ENCODE measurements around the gene BHLHA9.
"Not testable (repeated sequence)": the region's sequence is repeated elsewhere in the genome, so short reads cannot be mapped to it uniquely, and the experiment has no call there.

BHLHA9 gene

GRCh38 chr17:1302761-1303160 is 32.5 kb downstream of the BHLHA9 start:
- no peak for DNase-seq

DNA sequence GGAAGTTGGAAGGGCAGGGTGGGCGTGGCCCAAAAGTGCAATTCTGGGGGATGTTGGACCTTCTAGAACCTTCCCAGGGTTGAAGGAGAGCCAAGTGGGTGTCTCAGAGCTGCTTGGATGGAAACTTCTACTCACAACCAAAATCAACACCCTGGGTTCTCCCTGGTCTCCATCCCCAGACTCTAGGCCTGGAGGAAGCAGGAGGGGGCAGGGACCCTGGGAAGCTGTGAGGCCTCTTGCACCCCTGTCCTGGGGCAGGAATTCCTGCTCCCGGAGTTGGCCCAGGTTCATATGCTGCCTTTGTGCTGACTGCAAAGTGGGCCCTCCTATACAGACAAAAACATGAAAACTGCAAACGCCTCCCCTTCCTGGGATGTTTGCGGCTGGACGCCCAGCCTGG is 34.3 kb downstream of the BHLHA9 start:
- no peak for DNase-seq

DNA sequence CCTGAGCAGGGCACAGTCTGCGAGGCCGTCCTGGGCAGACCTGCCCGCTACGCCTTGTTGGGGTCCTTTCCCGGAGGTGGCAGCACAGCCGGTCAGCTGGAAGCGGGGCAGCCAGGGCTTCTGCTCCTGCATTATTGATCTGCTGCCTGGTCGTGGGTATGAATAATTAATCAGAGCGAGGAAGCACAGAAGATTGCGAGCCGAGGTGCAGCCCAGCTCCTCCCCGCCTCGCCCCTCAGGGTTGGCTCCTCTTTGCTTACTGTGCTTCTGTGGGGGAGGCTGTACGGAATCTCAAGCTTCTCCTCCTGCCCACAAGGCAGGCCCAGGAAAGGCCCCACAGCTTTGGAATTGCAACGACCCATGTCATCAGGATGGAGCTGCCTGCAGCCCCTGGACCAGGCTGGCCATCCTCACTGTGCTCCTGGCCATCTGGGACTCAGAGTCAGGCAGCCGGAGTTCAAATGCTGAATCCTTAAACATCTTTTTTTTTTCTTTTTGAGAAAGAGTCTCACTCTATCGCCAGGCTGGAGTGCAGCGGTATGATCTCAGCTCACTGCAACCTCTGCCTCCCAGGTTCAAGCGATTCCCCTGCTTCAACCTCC is 34.8 kb downstream of the BHLHA9 start:
- DNase-seq, result no peak

DNA sequence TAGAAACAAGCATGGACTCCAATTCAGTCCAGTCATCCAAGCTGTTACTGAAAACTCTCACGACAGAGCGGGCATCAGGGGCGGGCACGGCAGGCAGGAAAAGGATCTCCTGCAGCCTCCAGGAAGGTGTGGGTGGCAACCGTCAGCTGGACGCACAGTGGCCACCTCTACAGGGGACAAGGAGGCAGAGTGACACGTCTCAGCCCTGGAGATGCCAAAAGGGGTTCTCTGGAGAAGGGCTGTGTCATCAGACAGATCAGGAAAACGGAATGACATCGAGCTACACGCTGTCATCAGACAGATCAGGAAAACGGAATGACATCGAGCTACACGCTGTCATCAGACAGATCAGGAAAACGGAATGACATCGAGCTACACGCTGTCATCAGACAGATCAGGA is 37.6 kb downstream of the BHLHA9 start:
- not testable (repeated sequence) for DNase-seq

- no peak for DNase-seq
Measured at GRCh38 chr17:1312261-1312870, 42.1 kb downstream of the BHLHA9 start.

DNA sequence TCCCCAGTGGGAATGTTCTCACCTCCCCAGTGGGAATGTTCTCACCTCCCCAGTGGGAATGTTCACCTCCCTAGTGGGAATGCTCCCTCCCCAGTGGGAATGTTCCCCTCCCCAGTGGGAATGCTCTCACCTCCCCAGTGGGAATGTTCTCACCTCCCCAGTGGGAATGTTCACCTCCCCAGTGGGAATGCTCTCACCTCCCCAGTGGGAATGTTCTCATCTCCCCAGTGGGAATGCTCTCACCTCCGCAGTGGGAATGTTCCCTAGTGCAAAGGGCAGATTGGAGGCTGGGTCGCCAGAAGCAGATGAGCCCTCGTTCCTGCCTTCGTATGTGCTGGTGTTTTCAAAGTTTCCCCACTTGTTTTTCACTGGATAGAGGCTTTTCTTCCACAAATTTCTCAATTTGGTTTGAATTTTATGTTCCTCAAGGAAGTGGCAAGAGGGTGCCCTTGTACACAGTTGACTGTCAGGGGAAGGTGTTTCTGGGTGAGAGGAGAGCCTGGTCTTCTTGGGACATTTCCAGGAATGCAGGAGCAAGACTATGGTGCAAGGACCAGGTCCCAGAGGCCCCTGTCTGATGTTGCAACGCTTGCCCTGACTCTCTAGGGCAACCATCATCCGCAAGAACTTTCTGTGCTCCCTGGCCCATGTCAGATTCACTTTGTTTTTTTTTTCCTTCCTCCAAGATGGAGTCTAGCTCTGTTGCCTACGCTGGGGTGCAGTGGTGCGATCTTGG is 43.2 kb downstream of the BHLHA9 start:
- no peak for DNase-seq

DNA sequence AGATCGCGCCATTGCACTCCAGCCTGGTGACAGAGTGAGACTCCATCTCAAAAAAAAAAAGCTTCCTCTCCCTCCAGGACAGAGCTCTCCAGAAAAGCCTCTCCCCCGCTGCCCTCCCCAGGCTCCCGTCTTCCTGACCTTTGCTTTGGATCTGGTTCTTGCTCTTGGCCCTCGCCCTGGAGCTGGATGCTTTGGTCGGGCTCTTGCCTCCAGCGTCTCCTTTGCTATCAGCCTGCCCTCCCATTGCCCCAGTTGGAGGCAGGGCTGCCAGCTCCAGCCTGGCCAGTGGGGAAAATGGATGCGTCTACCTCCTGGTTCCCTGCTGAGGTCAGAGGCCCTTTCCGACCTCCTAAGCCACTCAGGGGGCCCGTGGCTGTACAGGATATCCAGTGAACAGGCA is 45.2 kb downstream of the BHLHA9 start:
- DNase-seq, result no peak

DNA sequence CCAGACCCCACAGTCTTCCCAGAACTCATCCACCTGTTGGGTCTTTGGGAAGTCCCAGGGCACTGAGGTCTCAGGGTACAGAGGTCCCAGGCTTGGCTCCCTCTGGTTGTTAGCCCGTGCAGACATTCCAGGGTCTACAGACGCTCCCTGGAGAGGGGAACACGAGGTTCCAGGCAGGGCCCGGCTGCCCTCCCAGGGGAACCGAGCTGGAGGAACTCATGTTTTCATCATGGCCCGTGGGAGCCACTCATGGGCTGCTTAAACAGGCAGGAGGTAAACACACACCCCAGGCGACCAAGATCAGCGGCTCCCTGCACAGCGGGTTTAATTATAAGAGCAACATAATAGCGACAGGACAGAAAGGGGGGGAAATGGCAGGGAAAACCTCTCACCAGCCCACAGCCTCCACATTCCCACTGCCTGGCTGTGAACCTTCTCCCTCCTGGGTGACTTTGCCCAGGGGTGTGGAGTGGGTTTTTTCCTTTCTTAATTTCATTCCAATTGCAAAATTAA is 45.7 kb downstream of the BHLHA9 start:
- no peak for DNase-seq
